H1 (cell line): ENCODE results near the gene MYO5A. TPM values are rescaled to one million over a fixed set of nuclear protein-coding genes. Genes with fewer than 3 reads are reported as not detected.

ENCODE experiments used
- ASH2L ChIP-seq: fragments of 200-600, 300-600 bp; sonication (generic); IDR thresholded peaks from one replicate; pipeline ENCODE4 v1.7.1; 2017; ENCODE audit warnings: low read length
- BRCA1 ChIP-seq: IDR thresholded peaks from 2 replicates; pipeline ENCODE4 v1.6.1; 2012; ENCODE audit warnings: low read depth, low read length, improper control_type of control experiment
- CHD1 ChIP-seq: IDR thresholded peaks from 2 replicates; pipeline ENCODE4 v1.6.1; 2012; ENCODE audit warnings: low read depth, low read length, improper control_type of control experiment
- EZH2 ChIP-seq: fragments of 200-600 bp; sonication (generic); IDR thresholded peaks from 2 replicates; pipeline ENCODE4 v1.7.1; 2012; ENCODE audit warnings: low read depth, mild to moderate bottlenecking, moderate library complexity, low read length, inconsistent platforms; ENCODE audit not compliant: severe bottlenecking
- GABPA ChIP-seq: IDR thresholded peaks from 2 replicates; pipeline ENCODE4 v1.6.1; 2011; ENCODE audit warnings: mild to moderate bottlenecking, low read length, moderate library complexity, borderline replicate concordance; ENCODE audit not compliant: insufficient read depth
- GTF2F1 ChIP-seq: IDR thresholded peaks from 2 replicates; pipeline ENCODE4 v1.6.1; 2012; ENCODE audit warnings: low read depth, low read length, improper control_type of control experiment, borderline replicate concordance
- JUN ChIP-seq: IDR thresholded peaks from 2 replicates; pipeline ENCODE4 v1.6.1; 2011; ENCODE audit warnings: low read depth, mild to moderate bottlenecking, improper control_type of control experiment, low read length
- KDM4A ChIP-seq: IDR thresholded peaks from one replicate; pipeline ENCODE4 v1.7.1; 2012; ENCODE audit warnings: low read depth, mild to moderate bottlenecking, moderate library complexity, low read length, inconsistent platforms; ENCODE audit not compliant: severe bottlenecking
- MAX ChIP-seq: IDR thresholded peaks from 2 replicates; pipeline ENCODE4 v1.6.1; 2012; ENCODE audit warnings: inconsistent platforms
- NANOG ChIP-seq: IDR thresholded peaks from 2 replicates; pipeline ENCODE4 v1.6.1; 2011; ENCODE audit warnings: low read length, low read depth, mild to moderate bottlenecking, inconsistent platforms; ENCODE audit not compliant: insufficient read depth, poor library complexity, severe bottlenecking
- POLR2A ChIP-seq, 2 experiments: IDR thresholded peaks; 1 replicate in 1 of 2; 2 replicates in 1 of 2; pipeline ENCODE4 v1.6.1; 2011; ENCODE audit warnings: low read depth in 2 of 2, low read length in 2 of 2, mild to moderate bottlenecking in 2 of 2; ENCODE audit errors: control extremely low read depth in 1 of 2
- RBBP5 ChIP-seq: IDR thresholded peaks from 2 replicates; pipeline ENCODE4 v1.7.1; 2012; ENCODE audit warnings: low read depth, mild to moderate bottlenecking, inconsistent platforms, low read length, moderate library complexity, borderline replicate concordance
- RFX5 ChIP-seq: IDR thresholded peaks from 2 replicates; pipeline ENCODE4 v1.6.1; 2011; ENCODE audit warnings: low read depth, low read length, improper control_type of control experiment, borderline replicate concordance
- RNF2 ChIP-seq: fragments of 200-900, 300-1000 bp; sonication (generic); IDR thresholded peaks from 2 replicates; pipeline ENCODE4 v1.7.1; 2016; ENCODE audit warnings: borderline replicate concordance, low read depth, mild to moderate bottlenecking, antibody characterized with exemption, low read length; ENCODE audit not compliant: poor library complexity, severe bottlenecking; ENCODE audit errors: missing control alignments
- SP2 ChIP-seq: IDR thresholded peaks from 2 replicates; pipeline ENCODE4 v1.6.1; 2012; ENCODE audit warnings: mild to moderate bottlenecking, low read length, inconsistent platforms
- SP4 ChIP-seq: IDR thresholded peaks from 2 replicates; pipeline ENCODE4 v1.6.1; 2012; ENCODE audit warnings: low read length, inconsistent platforms
- SUZ12 ChIP-seq: fragments of 200-600 bp; sonication (generic); IDR thresholded peaks from 2 replicates; pipeline ENCODE4 v1.6.1; 2012; ENCODE audit warnings: mild to moderate bottlenecking, inconsistent platforms, low read length, moderate library complexity, mixed read lengths
- TBP ChIP-seq: IDR thresholded peaks from 2 replicates; pipeline ENCODE4 v1.6.1; 2011; ENCODE audit warnings: low read depth, low read length, improper control_type of control experiment
- TEAD4 ChIP-seq: IDR thresholded peaks from 2 replicates; pipeline ENCODE4 v1.6.1; 2012; ENCODE audit warnings: low read depth, low read length, inconsistent platforms, mixed read lengths
- ZNF274 ChIP-seq: IDR thresholded peaks from 2 replicates; pipeline ENCODE4 v1.7.0; 2012; ENCODE audit warnings: low read length, borderline replicate concordance; ENCODE audit errors: extremely low read depth
- polyA plus RNA-seq, 7 experiments: library from polyadenylated mRNA; depleted of rRNA in 3 of 7; stranded (reverse) in 5 of 7; unstranded in 2 of 7; fragments of >200 nt in 5 of 7; fragments of 200-250 nt in 2 of 7; gene quantifications; 1 replicate in 5 of 7; 2 replicates in 1 of 7; 4 replicates in 1 of 7; pipeline versions ENCODE4 v1.2.1 to v1.2.3, GENCODE V29; 2011 to 2013; ENCODE audit warnings: missing spikeins in 2 of 7, mixed read lengths in 2 of 7
- total RNA-seq: library from RNA; stranded (reverse); fragmentation: NEBNext Ultra II Directional; extraction: Animal tissue kit (Norgen Biotek cat#: 25700); gene quantifications from 2 replicates; pipeline ENCODE4 v1.2.1, GENCODE V29; 2021
- TF ChIP-seq, protein P1 (sequence below): IDR thresholded peaks from 2 replicates; pipeline ENCODE4 v1.6.1; 2012; ENCODE audit warnings: low read length, inconsistent platforms

MYO5A gene
- total and polyA plus RNA-seq, 2 of the 8 experiments (the other 6 are each of a cell fraction or from before 2014, with no cell fraction given): 11.4 to 24.7 TPM

DNA sequence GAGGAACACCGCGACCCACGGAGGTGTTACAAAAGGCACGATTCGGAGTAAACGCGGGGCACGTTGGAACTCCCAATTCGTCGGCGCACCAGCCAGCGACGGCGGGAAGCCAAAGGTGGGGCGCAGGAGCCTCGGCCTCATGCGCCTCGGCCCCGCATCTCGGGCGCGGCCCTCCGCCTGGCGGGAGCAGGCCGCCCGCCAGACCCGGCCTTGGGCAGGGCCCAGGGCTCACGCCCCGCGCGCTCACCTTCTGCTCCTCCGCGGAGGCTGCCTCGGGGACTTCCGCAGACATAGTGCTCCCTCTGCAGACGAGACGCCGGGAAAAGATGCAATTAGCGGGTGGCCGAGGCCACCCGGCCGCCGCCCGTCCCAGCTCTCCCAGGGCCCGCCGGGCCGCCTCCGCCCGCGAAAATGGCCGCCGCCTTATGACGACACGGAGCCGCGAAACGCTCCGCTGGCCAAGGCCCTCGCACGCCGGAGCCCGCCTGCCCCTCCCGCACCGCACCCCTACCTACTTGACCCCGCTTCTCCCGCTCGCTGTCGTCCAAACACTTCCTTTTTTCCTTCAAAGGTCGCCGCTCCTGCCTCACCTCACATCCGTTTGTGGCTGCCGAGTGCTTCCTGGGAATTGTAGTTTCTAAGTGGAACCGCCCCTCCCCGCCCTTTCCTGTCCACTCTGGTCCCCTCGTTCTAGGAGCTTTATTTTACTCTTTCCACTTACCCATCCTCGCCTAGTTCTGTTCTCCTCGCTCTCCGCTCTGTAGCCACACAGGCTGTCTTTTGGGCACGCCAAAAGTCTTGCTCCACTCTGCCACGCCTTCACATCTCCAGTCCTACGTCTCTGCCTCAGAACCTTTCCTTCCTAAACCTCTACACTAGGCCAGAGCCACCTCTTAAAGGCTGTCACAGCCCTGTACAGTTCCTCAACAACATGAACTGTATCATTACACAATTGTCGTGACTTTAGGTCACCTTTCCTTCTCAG is 40.2 kb upstream of the MYO5A start, which contains the start of gene ARPP19 (continued):
- TF ChIP-seq RNF2: no peak
- no peak for TF ChIP-seq EZH2
- TF ChIP-seq CHD1: no peak
- peak; percentile 94 for TF ChIP-seq MAX
- TF ChIP-seq SP2: no peak
- TF ChIP-seq GABPA: peak; percentile 93
- TF ChIP-seq SP4: no peak
- TF ChIP-seq TBP: peak; percentile 78
- no peak for TF ChIP-seq ZNF274
- peak; percentile 70 for TF ChIP-seq KDM4A
- 0 out of 2 replicates have a peak, but pooled peaks have one; percentile 1 for TF ChIP-seq TEAD4
- no peak for TF ChIP-seq SUZ12
- TF ChIP-seq NANOG: no peak
- peak; percentile 89 to 94 for TF ChIP-seq POLR2A (IDR thresholded peaks at IDR 0.05; ENCODE audit: control extremely low read depth in 1 of 2, low read depth in 2 of 2, low read length in 2 of 2)
- TF ChIP-seq ASH2L: peak; percentile 91
- TF ChIP-seq BRCA1: no peak
- TF ChIP-seq, protein P1, sequence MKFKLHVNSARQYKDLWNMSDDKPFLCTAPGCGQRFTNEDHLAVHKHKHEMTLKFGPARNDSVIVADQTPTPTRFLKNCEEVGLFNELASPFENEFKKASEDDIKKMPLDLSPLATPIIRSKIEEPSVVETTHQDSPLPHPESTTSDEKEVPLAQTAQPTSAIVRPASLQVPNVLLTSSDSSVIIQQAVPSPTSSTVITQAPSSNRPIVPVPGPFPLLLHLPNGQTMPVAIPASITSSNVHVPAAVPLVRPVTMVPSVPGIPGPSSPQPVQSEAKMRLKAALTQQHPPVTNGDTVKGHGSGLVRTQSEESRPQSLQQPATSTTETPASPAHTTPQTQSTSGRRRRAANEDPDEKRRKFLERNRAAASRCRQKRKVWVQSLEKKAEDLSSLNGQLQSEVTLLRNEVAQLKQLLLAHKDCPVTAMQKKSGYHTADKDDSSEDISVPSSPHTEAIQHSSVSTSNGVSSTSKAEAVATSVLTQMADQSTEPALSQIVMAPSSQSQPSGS: peak; percentile 41; the same call in 1 of the 2 replicates
- TF ChIP-seq JUN: no peak
- peak; percentile 98 for TF ChIP-seq RBBP5
- no peak for TF ChIP-seq GTF2F1
- TF ChIP-seq RFX5: no peak
